GM21390 (cell line): ENCODE measurements around the gene TMEM164.

ENCODE experiments used
- ATAC-seq: cut with Tn5 transposase; IDR thresholded peaks from one replicate; pipeline ENCODE4 v1.9.1; 2021; ENCODE audit not compliant: unreplicated experiment

The TMEM164 gene

DNA sequence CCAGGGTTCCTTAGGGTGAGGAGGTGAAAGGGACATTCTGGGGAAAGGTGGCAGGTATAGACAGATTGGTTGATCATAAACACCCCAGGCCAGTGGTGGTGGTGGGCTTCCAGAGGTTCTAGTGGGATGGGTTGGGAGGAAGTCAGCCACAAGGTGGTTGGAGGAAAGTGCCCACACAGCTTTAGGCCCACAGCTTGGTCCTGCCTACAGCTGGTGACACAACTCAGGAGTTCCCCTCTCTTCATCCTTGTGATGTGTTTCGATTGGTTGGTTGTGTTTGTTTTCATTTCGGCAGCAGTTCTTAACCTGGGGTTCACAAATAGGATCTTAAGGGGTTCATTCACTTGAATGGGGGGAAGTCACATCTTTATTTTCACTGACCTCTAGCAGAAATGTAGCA lies 157.0 kb downstream of the TMEM164 start:
- ATAC-seq: no peak

DNA sequence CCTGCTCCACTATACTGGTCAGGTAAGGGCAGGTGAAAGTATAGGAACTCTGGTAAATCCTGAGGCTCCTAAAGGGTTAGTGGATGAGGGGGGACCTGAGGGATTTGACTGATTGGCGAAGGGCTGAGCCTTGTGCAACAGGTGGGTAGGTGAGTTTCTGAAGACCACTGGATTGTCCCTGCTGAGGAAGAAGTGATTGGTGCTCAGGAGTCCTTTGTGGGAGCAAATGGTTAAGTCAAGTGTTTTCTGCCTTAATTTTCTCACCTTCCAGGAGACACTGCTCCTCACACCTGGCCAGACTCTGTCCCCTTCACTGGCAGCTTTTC lies 158.4 kb downstream of the TMEM164 start:
- ATAC-seq: no peak

GRCh38 chrX:110162131-110162530 lies 159.2 kb downstream of the TMEM164 start:
- no peak for ATAC-seq

GRCh38 chrX:110162867-110163266 lies 160.0 kb downstream of the TMEM164 start:
- no peak for ATAC-seq

DNA sequence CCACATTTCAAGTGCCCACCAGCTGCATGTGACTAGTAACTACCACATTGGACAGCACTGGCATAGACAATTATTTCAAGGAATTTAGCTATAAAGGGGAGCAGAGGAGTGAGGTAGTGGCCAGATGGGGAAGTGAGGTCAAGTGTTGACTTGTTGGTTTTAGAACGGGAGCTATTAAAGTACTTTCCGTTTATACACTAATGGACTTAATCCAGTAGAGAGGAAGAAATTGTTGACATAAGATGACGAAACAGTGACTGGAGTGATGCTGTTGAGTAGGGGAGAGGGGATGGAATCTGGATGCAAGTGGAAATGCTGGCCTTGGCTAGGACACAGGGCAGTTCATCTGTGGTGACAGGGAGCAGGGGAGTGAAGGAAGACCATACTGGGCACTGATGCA lies 160.6 kb downstream of the TMEM164 start:
- no peak for ATAC-seq

GRCh38 chrX:110167952-110168451 lies 165.1 kb downstream of the TMEM164 start:
- ATAC-seq: no peak

DNA sequence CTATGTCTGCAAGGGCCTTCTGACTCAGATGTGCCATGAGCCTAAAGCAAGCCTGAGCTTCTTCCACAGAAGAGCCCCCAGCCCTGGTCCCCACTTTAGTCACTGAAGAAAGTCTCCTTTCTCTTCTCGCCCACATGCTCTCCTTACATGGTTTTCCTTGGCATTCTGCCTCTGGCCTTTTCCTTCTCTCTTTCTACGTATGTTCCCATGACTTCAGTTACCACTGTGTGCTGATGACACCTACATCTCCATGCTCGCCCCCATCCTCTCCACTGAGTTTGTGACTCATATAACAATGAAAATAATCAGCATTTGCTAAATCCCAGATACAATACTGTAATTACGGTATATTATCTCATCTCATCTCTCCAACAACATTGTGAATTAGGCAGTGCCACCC lies 165.7 kb downstream of the TMEM164 start:
- no peak for ATAC-seq

GRCh38 chrX:110170029-110170428 lies 167.1 kb downstream of the TMEM164 start:
- no peak for ATAC-seq

- ATAC-seq: no peak
Observed at GRCh38 chrX:110171442-110171841, 168.5 kb downstream of the TMEM164 start.

DNA sequence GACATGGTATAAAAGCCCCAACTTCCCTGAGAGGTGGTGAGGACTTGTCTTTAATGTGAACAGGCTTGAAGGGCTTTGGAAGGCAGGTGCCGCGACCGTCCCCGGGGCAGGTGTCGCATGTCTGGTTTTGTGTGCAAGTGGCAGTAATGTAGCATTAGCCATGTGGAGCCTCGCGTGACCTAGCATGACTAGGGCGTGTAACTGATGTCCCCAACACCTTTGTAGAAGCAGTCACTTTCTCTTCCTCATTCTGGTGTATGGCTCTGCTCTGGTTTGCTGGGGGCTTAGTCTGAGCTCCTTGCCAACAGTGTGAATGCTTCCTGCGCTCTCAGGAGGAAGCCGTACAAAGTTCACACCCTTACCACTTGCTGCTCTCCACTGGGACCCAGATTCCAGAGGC lies 169.3 kb downstream of the TMEM164 start:
- ATAC-seq: peak; percentile 99

GRCh38 chrX:110173192-110174175 lies 170.6 kb downstream of the TMEM164 start:
- no peak for ATAC-seq

GRCh38 chrX:110175146-110175545 lies 172.2 kb downstream of the TMEM164 start:
- no peak for ATAC-seq

DNA sequence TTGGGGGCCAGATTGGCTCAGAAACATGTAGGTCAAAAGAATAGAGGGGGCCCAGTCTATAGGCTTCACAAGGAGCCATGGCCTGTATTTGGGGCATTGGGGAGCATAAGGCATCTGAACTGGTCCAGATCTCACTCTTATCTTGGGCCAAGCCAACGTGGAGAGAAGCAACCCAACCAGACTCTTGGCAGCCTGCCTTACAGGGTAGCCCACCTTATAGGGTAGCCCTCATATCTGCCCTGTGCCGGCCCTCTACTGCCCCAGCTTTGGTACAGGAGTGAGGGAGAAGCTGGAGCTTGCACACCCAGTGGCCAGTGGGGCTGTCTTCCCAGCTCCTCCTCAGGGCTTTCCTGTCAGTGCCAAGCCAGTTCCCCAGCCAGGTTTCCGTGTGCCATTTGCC lies 172.8 kb downstream of the TMEM164 start:
- ATAC-seq: no peak

GRCh38 chrX:110178179-110178865 lies 175.4 kb downstream of the TMEM164 start:
- no peak for ATAC-seq

DNA sequence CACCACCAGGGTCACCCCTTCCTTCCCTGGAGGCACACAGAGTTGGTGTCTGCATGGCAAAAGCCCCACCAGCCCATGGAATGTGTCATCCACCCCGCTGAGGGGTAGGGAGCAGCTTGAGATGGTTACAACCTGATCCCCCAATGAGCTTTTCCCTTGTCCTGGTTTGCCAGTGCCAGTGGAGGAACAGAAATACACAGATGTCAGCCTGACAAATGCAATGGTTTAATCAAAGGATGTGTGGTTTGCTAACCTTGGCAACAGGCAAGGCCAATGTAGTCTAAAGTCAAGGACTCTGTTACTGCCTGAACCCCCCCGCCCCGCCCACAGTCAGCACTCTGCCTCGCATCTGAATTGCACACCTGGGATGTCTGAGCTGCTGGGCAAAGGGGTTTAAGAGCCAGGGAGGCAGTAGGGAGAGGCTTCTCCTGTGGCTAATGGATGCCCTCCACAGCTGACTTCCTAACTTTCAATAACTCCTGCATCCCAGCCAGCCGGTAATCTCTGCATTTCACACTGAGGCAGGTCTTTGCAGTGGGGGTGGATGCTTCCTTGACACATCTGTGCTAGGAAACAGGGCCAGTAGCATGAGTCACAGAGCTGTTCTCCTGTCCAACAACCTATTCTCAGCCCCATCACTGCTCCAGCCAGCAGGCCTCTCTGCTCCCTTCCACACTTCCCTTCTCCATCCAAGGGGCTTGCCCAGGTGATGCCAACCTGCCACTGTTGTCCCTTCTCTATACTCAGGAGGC lies 177.4 kb downstream of the TMEM164 start:
- ATAC-seq: peak; percentile 34

GRCh38 chrX:110180928-110181310 lies 178.0 kb downstream of the TMEM164 start:
- ATAC-seq: peak; percentile 85

GRCh38 chrX:110181459-110182137 lies 178.7 kb downstream of the TMEM164 start:
- peak; percentile 4 for ATAC-seq

GRCh38 chrX:110182362-110182761 lies 179.4 kb downstream of the TMEM164 start:
- ATAC-seq: no peak

DNA sequence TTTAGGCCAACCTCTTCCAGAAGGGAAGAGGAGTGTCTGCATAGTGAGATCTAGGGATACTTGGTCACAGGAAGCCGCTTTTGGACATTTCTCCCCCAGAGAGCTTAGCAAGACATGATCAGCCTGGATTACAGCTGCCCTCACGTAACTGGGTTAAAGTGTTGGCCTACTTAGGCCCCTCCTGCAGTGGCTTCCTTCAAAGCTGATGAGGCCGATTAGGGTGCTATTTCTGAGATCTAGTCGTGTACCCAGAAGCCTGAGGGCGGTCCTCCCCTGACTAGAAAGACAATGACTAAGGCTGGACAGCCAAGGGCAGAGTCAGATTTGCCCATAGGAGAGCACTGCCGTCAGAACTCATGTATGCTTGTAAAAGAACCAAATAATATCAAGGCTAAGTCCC lies 180.0 kb downstream of the TMEM164 start:
- no peak for ATAC-seq

DNA sequence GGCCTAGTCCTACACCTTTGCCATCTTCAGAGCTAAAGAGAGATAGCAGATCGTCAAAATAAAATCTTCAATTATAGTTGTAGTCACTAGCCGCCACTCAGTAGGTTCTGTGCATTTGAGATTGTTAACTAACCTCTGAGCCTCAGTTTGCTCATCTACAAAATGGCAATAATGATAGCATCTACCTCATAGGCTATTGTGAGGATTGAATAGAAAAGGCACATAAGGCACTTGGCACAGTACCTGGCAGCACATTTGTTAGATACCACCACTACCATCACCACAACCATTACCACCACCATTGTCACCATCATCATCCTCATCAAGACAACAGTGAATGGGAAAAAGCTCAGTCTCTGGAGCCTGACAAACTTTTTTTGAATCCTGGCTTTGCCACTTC lies 180.4 kb downstream of the TMEM164 start:
- ATAC-seq: no peak
